Right lobe of liver (tissue), 4 donors: ENCODE results near the gene TMEM42.

Experiments
- CTCF ChIP-seq, 4 donors: fragments of 200-600 bp in 3 of 4; fragments of 450-650 bp in 1 of 4; IDR thresholded peaks; one replicate each; pipeline versions ENCODE4 v1.5.1 to v1.8.0; 2016 to 2022; ENCODE audit warnings: antibody characterized with exemption in 4 of 4, mild to moderate bottlenecking in 2 of 4
- POLR2A ChIP-seq: fragments of 450-650 bp; IDR thresholded peaks from one replicate; pipeline ENCODE4 v1.6.1; 2017; ENCODE audit warnings: antibody characterized with exemption, mild to moderate bottlenecking
- donor health status: DM: no; HTN: no; CAD: no.
- donor health status: DM: no; HTN: no; CAD: no.
- donor health status: DM: no; HTN: yes; CAD: no.

- TF ChIP-seq CTCF (IDR thresholded peaks at IDR 0.05) (no peak), POLR2A (no peak)
Measured at GRCh38 chr3:44880284-44880683, 18.6 kb downstream of the TMEM42 start.
